ENCODE data around the gene LCN15.

Gene LCN15

DNA sequence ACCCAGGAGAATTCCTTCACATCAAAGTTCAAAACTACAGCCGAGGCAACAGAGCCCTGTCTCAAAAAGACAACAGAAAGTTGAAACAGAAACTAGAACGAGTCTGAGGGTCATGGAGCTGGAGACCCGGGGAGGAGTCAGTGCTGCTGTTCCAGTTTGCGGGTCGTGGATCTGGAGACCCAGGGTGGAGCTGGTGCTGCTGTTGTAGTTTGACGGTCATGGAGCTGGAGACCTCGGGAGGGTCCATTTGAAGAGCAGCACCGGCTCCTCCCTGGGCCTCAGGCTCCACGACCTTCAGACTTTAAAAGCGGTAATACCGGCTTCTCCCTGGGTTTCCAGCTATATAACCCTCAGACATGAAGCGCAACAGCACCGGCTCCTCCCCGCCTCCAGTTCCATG lies 13.0 kb upstream of the LCN15 start:
- no peaks in the 10 kb centered on the region for H3K4me1 ChIP-seq (ENCODE audit: control insufficient read depth, insufficient read depth, low read length)
- CTCF ChIA-PET, result interaction anchor here (0.8 to 8.2 kb wide), 9 partner anchors 10 to 459 kb away, joined by 3 to 79 read pairs (median 5); partner anchors contain the start of genes LCN15 and LCN8

DNA sequence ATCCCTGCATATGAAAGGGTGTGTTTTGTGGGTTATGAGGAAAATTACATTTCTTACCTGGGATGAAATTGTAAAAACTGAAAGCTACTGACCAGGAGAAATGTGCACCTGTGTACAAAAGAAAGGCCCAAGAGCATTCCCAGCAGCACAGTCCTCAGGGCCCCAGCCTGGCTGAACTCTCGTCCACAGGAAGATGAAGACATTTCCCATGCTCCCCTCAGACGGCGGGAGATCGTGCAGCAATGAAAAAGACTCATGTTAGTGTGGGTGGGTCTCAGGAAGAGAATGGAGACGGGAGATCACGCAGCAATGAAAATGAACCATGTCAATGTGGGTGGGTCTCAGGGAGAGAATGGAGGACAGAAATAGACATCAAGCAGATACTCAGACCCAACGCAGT lies 12.6 kb upstream of the LCN15 start:
- Histone ChIP-seq H3K27ac (ENCODE audit: extremely low read depth, low read depth, low read length) (no peak overlapping the region), H3K9me3 (ENCODE audit: control insufficient read depth, insufficient read depth, low read depth, low read length) (no peaks in the 10 kb centered on the region), H3K4me1 (ENCODE audit: control insufficient read depth, insufficient read depth, low read length) (no peaks in the 10 kb centered on the region), H3K36me3 (ENCODE audit: control insufficient read depth in 2 of 2, insufficient read depth in 1 of 2, low read length in 2 of 2) (no peaks in the 10 kb centered on the region), H3K4me3 (ENCODE audit: low read depth, low read length) (no peak overlapping the region)
- no peak for TF ChIP-seq KLF1 (tag by site-specific recombination; IDR thresholded peaks at IDR 0.05)
- ChIA-PET POLR2A (interaction anchor here (1.1 to 1.5 kb wide), 3 partner anchors 16 to 464 kb away, joined by 3 to 6 read pairs (median 3); no protein-coding TSS in a partner anchor), CTCF (interaction anchor here (1.5 to 8.2 kb wide), 5 partner anchors 9 to 459 kb away, joined by 3 to 79 read pairs (median 30); partner anchors contain the start of gene LCN8)

More for the DNA sequence above, 13.0 kb upstream of the LCN15 start:
- no peaks in the 10 kb centered on the region for H3K36me3 ChIP-seq (ENCODE audit: control insufficient read depth in 2 of 2, insufficient read depth in 1 of 2, low read length in 2 of 2)
- TF ChIP-seq, protein P1, sequence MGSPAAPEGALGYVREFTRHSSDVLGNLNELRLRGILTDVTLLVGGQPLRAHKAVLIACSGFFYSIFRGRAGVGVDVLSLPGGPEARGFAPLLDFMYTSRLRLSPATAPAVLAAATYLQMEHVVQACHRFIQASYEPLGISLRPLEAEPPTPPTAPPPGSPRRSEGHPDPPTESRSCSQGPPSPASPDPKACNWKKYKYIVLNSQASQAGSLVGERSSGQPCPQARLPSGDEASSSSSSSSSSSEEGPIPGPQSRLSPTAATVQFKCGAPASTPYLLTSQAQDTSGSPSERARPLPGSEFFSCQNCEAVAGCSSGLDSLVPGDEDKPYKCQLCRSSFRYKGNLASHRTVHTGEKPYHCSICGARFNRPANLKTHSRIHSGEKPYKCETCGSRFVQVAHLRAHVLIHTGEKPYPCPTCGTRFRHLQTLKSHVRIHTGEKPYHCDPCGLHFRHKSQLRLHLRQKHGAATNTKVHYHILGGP (tag by site-specific recombination; IDR thresholded peaks at IDR 0.05), result no peak
- TF ChIP-seq ZBTB7A (tag by site-specific recombination; IDR thresholded peaks at IDR 0.05; ENCODE audit: low read depth), result no peak
- no peak for TF ChIP-seq ZNF610 (tag by site-specific recombination; IDR thresholded peaks at IDR 0.05; ENCODE audit: borderline replicate concordance)
- no peak for TF ChIP-seq ZNF354C (tag by site-specific recombination; IDR thresholded peaks at IDR 0.05; ENCODE audit: borderline replicate concordance, low read depth)
- no peak for TF ChIP-seq PRDM1 (tag by site-specific recombination; IDR thresholded peaks at IDR 0.05)
- no peak for TF ChIP-seq ZNF670 (tag by site-specific recombination; IDR thresholded peaks at IDR 0.05; ENCODE audit: low read depth)
- no peak for TF ChIP-seq ZNF629 (tag by site-specific recombination; IDR thresholded peaks at IDR 0.05)
- TF ChIP-seq, protein P2, sequence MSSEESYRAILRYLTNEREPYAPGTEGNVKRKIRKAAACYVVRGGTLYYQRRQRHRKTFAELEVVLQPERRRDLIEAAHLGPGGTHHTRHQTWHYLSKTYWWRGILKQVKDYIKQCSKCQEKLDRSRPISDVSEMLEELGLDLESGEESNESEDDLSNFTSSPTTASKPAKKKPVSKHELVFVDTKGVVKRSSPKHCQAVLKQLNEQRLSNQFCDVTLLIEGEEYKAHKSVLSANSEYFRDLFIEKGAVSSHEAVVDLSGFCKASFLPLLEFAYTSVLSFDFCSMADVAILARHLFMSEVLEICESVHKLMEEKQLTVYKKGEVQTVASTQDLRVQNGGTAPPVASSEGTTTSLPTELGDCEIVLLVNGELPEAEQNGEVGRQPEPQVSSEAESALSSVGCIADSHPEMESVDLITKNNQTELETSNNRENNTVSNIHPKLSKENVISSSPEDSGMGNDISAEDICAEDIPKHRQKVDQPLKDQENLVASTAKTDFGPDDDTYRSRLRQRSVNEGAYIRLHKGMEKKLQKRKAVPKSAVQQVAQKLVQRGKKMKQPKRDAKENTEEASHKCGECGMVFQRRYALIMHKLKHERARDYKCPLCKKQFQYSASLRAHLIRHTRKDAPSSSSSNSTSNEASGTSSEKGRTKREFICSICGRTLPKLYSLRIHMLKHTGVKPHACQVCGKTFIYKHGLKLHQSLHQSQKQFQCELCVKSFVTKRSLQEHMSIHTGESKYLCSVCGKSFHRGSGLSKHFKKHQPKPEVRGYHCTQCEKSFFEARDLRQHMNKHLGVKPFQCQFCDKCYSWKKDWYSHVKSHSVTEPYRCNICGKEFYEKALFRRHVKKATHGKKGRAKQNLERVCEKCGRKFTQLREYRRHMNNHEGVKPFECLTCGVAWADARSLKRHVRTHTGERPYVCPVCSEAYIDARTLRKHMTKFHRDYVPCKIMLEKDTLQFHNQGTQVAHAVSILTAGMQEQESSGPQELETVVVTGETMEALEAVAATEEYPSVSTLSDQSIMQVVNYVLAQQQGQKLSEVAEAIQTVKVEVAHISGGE (tag by site-specific recombination; conservative IDR thresholded peaks at IDR 0.05; ENCODE audit: low read depth), result no peak
- TF ChIP-seq, protein P3, sequence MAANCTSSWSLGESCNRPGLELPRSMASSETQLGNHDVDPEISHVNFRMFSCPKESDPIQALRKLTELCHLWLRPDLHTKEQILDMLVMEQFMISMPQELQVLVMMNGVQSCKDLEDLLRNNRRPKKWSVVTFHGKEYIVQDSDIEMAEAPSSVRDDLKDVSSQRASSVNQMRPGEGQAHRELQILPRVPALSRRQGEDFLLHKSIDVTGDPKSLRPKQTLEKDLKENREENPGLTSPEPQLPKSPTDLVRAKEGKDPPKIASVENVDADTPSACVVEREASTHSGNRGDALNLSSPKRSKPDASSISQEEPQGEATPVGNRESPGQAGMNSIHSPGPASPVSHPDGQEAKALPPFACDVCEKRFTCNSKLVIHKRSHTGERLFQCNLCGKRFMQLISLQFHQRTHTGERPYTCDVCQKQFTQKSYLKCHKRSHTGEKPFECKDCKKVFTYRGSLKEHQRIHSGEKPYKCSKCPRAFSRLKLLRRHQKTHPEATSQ (tag by site-specific recombination; IDR thresholded peaks at IDR 0.05), result no peak
- TF ChIP-seq, protein P4, sequence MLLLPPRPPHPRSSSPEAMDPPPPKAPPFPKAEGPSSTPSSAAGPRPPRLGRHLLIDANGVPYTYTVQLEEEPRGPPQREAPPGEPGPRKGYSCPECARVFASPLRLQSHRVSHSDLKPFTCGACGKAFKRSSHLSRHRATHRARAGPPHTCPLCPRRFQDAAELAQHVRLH (tag by site-specific recombination; IDR thresholded peaks at IDR 0.05), result no peak
- TF ChIP-seq ZNF138 (tag by site-specific recombination; IDR thresholded peaks at IDR 0.05; ENCODE audit: borderline replicate concordance), result no peak
- TF ChIP-seq ZNF223 (tag by site-specific recombination; IDR thresholded peaks at IDR 0.05), result no peak
- no peak for TF ChIP-seq ZNF621 (tag by site-specific recombination; IDR thresholded peaks at IDR 0.05)
- TF ChIP-seq OVOL3 (tag by site-specific recombination; IDR thresholded peaks at IDR 0.05), result no peak
- TF ChIP-seq ZNF843 (tag by site-specific recombination; IDR thresholded peaks at IDR 0.05), result no peak
- TF ChIP-seq GFI1B (tag by site-specific recombination; IDR thresholded peaks at IDR 0.05), result no peak
- TF ChIP-seq ZFP3 (tag by site-specific recombination; IDR thresholded peaks at IDR 0.05; ENCODE audit: low read depth), result no peak
- H3K27ac ChIP-seq (ENCODE audit: extremely low read depth, low read depth, low read length), result no peak overlapping the region
- no peaks in the 10 kb centered on the region for H3K9me3 ChIP-seq (ENCODE audit: control insufficient read depth, insufficient read depth, low read depth, low read length)
- POLR2A ChIA-PET, result interaction anchor here (0.7 to 1.9 kb wide), 5 partner anchors 12 to 463 kb away, joined by 3 to 12 read pairs (median 3); no protein-coding TSS in a partner anchor
- H3K4me3 ChIP-seq (ENCODE audit: low read depth, low read length), result no peak overlapping the region

All from HEK293 (cell line).